ENCODE measurements around the gene NR6A1. TPM values are rescaled to one million over a fixed set of nuclear protein-coding genes. Genes with fewer than 3 reads are reported as not detected.
"Not testable (repeated sequence)": the region's sequence is repeated elsewhere in the genome, so short reads cannot be mapped to it uniquely, and the experiment has no call there.

The NR6A1 gene
- polyA plus RNA-seq, 1 experiment = 0.25 TPM

DNA sequence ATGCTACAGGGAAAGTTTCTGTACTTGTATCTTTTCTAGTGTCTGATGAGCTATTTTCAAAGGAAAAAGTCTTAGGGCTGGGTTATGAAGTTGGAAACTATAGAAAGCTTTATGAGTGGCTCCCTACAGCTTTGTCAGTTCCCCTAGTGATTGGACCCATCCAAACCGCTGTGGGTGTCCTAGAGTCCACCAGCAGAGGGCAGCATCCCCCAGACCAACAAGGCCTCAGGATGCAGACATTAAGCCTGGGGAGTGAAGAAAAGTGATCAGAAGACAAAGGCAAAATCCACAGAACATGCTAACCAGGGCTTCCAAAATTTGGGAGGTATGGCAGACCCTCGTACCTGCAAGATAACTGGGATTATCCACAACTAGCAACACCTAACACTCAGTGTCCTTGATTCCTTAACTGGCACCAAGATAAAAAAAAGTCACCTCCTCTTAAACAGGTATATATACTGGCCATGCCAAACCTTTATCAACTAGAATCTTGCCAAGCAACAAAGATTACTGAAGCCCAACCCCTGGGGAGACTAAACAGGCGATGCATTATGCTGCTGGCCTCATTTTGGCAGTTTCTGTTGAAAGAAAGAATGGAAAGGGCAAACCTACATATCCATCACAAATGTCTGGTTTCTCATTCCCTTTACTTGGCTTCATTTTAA, 153.5 kb downstream of the NR6A1 start:
- Histone ChIP-seq H3K4me3 (ENCODE audit: low read depth, low read length) (no peak overlapping the region), H3K36me3 (ENCODE audit: control insufficient read depth, insufficient read depth, low read length) (no peaks in the 10 kb centered on the region), H3K27me3 (ENCODE audit: control insufficient read depth, insufficient read depth, low read length) (no peaks in the 10 kb centered on the region)
- ChIA-PET CTCF (interaction anchor here (0.6 to 9.1 kb wide), 46 partner anchors 9 to 235 kb away, joined by 3 to 204 read pairs (median 5); no protein-coding TSS in a partner anchor), POLR2A (no interaction called here)
- TF ChIP-seq, protein P1, sequence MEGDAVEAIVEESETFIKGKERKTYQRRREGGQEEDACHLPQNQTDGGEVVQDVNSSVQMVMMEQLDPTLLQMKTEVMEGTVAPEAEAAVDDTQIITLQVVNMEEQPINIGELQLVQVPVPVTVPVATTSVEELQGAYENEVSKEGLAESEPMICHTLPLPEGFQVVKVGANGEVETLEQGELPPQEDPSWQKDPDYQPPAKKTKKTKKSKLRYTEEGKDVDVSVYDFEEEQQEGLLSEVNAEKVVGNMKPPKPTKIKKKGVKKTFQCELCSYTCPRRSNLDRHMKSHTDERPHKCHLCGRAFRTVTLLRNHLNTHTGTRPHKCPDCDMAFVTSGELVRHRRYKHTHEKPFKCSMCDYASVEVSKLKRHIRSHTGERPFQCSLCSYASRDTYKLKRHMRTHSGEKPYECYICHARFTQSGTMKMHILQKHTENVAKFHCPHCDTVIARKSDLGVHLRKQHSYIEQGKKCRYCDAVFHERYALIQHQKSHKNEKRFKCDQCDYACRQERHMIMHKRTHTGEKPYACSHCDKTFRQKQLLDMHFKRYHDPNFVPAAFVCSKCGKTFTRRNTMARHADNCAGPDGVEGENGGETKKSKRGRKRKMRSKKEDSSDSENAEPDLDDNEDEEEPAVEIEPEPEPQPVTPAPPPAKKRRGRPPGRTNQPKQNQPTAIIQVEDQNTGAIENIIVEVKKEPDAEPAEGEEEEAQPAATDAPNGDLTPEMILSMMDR (IDR thresholded peaks at IDR 0.05; ENCODE audit: insufficient read depth, low read depth, low read length) = peak; percentile 90
- DNase-seq (ENCODE audit: low read depth) = no peak

DNA sequence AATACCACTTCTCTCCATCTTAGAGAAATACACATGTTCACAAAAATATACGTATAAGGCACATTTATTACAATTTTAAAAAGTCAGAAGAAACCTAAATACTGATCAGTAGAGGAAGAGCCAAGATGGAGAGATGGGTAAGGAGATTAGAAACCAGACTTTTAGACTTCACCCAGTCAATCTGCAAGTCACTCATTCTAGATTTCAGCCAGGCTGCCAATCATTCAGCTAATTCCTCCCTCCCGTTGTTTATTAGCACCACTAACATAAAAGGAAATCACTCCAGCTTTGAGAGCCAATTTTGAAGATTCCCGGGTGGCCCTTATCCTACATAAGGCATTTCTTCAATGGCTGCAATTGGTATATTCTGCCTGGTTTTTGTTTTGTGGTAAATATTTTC, 154.2 kb downstream of the NR6A1 start:
- DNase-seq (ENCODE audit: low read depth) = no peak
- CTCF ChIA-PET = interaction anchor here (0.6 to 9.1 kb wide), 44 partner anchors 9 to 236 kb away, joined by 3 to 204 read pairs (median 5); no protein-coding TSS in a partner anchor
- TF ChIP-seq, protein P1 (IDR thresholded peaks at IDR 0.05; ENCODE audit: insufficient read depth, low read depth, low read length) = no peak
- H3K4me3 ChIP-seq (ENCODE audit: low read depth, low read length) = no peak overlapping the region
- no peaks in the 10 kb centered on the region for H3K27me3 ChIP-seq (ENCODE audit: control insufficient read depth, insufficient read depth, low read length)
- no peaks in the 10 kb centered on the region for H3K36me3 ChIP-seq (ENCODE audit: control insufficient read depth, insufficient read depth, low read length)
- POLR2A ChIA-PET = interaction anchor here (0.5 kb wide), 1 partner anchor 81 kb away, joined by 3 read pairs; no protein-coding TSS in a partner anchor

DNA sequence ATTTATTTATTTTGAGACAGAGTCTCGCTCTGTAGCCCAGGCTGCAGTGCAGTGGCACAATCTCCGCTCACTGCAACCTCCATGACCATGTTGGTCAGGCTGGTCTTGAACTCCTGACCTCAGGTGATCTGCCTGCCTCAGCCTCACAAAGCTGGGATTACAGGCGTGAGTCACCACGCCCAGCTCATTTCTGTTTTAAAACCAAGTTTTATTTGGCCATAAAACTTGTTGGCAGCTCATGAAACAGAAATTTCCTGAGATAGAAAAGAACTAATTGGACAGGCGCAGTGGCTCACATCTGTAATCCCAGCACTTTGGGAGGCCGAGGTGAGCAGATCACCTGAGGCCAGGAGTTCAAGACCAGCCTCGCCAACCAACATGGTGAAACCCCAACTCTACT, 155.3 kb downstream of the NR6A1 start:
- CTCF ChIA-PET = interaction anchor here (0.9 to 9.1 kb wide), 6 partner anchors 24 to 96 kb away, joined by 3 to 204 read pairs (median 5); no protein-coding TSS in a partner anchor
- DNase-seq (ENCODE audit: low read depth); H3K27me3 ChIP-seq (ENCODE audit: control insufficient read depth, insufficient read depth, low read length); H3K36me3 ChIP-seq (ENCODE audit: control insufficient read depth, insufficient read depth, low read length); H3K4me3 ChIP-seq (ENCODE audit: low read depth, low read length); POLR2A ChIA-PET: not testable (repeated sequence)

DNA sequence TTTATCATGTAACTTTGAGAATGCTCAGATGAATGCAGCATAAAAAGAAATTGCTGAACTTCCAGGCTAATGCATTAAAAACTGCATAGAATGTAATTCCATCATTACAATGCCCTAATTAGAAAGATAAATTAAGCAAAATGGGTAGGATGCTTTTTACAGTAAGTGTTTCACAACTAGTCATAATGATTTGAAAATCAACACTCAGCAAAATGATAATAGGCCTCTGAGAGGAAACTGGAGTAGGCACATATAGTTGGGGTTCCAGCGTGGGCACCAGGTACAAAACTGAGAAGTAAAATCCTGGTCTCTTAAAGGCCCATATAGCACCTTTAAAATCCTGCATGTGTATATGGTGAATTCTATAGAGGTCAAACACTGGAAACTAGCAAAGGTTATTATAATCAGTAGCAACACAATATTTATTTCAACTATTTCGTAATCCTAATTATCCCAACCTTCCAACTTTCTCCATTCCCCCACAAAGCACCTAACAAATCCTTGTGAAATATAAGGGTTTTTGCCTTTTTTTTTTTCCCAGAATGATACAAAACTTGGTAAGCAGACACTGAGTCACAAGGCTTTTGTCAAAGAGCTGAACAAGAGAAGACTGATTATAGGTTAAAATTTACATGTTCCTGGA, 155.9 kb downstream of the NR6A1 start:
- no peak for DNase-seq (ENCODE audit: low read depth)
- CTCF ChIA-PET = interaction anchor here (0.9 to 9.1 kb wide), 7 partner anchors 16 to 97 kb away, joined by 3 to 204 read pairs (median 5); no protein-coding TSS in a partner anchor
- TF ChIP-seq, protein P1 (IDR thresholded peaks at IDR 0.05; ENCODE audit: insufficient read depth, low read depth, low read length) = no peak
- Histone ChIP-seq H3K36me3 (ENCODE audit: control insufficient read depth, insufficient read depth, low read length) (no peaks in the 10 kb centered on the region), H3K4me3 (ENCODE audit: low read depth, low read length) (no peak overlapping the region), H3K27me3 (ENCODE audit: control insufficient read depth, insufficient read depth, low read length) (no peaks in the 10 kb centered on the region)
- POLR2A ChIA-PET = no interaction called here

DNA sequence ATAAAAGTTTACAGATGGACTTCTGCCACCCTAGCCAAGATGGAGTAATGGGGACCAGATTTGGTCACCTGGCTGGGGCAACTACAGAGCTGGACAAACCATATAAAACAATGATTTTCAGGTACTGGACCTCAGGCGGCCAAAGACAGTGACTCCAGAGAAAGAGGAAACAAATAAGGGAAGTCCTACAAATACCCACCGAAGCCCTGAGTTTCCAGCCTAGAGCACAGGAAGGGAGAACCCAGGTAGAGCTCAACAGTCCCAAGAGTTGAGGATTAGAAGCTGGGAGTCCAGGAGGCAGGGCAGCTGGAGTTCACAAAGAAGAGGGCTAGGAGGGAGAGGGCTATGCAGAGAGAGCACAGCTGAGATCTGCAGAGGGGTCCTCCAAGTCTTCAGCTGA, 157.3 kb downstream of the NR6A1 start:
- no peaks in the 10 kb centered on the region for H3K27me3 ChIP-seq (ENCODE audit: control insufficient read depth, insufficient read depth, low read length)
- H3K36me3 ChIP-seq (ENCODE audit: control insufficient read depth, insufficient read depth, low read length) = no peaks in the 10 kb centered on the region
- POLR2A ChIA-PET = no interaction called here
- TF ChIP-seq, protein P1 (IDR thresholded peaks at IDR 0.05; ENCODE audit: insufficient read depth, low read depth, low read length) = no peak
- CTCF ChIA-PET = interaction anchor here (0.6 to 9.1 kb wide), 6 partner anchors 9 to 226 kb away, joined by 3 to 204 read pairs (median 4); no protein-coding TSS in a partner anchor
- no peak overlapping the region for H3K4me3 ChIP-seq (ENCODE audit: low read depth, low read length)
- DNase-seq (ENCODE audit: low read depth) = no peak

Measured in BJ (cell line).